Endothelial cell (in vitro differentiated cells): Measurements from ENCODE around the gene FITM2. TPM values are rescaled to one million over a fixed set of nuclear protein-coding genes. Genes with fewer than 3 reads are reported as not detected.

Experiments used
- DNase-seq: peaks from one replicate; pipeline ENCODE4 v3.0.0; 2021; ENCODE audit warnings: low spot score
- H3K27ac Mint-ChIP-seq: one replicate; pipeline ENCODE4 v1.8.0; 2021; ENCODE audit warnings: mixed read lengths, inconsistent platforms; ENCODE audit not compliant: unreplicated experiment
- H3K27me3 Mint-ChIP-seq: one replicate; pipeline ENCODE4 v1.8.0; 2021; ENCODE audit warnings: mild to moderate bottlenecking, moderate library complexity, mixed read lengths, inconsistent platforms; ENCODE audit not compliant: unreplicated experiment
- H3K36me3 Mint-ChIP-seq: one replicate; pipeline ENCODE4 v1.8.0; 2021; ENCODE audit warnings: mild to moderate bottlenecking, low read depth, mixed read lengths, inconsistent platforms; ENCODE audit not compliant: unreplicated experiment
- H3K4me1 Mint-ChIP-seq: one replicate; pipeline ENCODE4 v1.8.0; 2021; ENCODE audit warnings: mild to moderate bottlenecking, mixed read lengths, inconsistent platforms; ENCODE audit not compliant: unreplicated experiment
- H3K4me3 Mint-ChIP-seq: one replicate; pipeline ENCODE4 v1.8.0; 2021; ENCODE audit warnings: mild to moderate bottlenecking, mixed read lengths, inconsistent platforms; ENCODE audit not compliant: unreplicated experiment
- H3K9me3 Mint-ChIP-seq: one replicate; pipeline ENCODE4 v1.8.0; 2021; ENCODE audit warnings: mixed read lengths, inconsistent platforms; ENCODE audit not compliant: unreplicated experiment
- total RNA-seq: library from RNA; stranded (reverse); fragmentation: NEBNext Ultra II Directional; extraction: Animal tissue kit (Norgen Biotek cat#: 25700); gene quantifications from one replicate; pipeline ENCODE4 v1.2.1, GENCODE V29; 2021; ENCODE audit not compliant: unreplicated experiment
- TF ChIP-seq, protein P1 (sequence below): fragments of 200-600 bp; sonication (generic); IDR thresholded peaks from one replicate; pipeline ENCODE4 v1.5.0; 2021; ENCODE audit warnings: antibody characterized with exemption; ENCODE audit not compliant: unreplicated experiment

FITM2 gene
- total RNA-seq, 1 donor from 2014 or later = 2.8 TPM

- DNase-seq = no peak
- TF ChIP-seq, protein P1, sequence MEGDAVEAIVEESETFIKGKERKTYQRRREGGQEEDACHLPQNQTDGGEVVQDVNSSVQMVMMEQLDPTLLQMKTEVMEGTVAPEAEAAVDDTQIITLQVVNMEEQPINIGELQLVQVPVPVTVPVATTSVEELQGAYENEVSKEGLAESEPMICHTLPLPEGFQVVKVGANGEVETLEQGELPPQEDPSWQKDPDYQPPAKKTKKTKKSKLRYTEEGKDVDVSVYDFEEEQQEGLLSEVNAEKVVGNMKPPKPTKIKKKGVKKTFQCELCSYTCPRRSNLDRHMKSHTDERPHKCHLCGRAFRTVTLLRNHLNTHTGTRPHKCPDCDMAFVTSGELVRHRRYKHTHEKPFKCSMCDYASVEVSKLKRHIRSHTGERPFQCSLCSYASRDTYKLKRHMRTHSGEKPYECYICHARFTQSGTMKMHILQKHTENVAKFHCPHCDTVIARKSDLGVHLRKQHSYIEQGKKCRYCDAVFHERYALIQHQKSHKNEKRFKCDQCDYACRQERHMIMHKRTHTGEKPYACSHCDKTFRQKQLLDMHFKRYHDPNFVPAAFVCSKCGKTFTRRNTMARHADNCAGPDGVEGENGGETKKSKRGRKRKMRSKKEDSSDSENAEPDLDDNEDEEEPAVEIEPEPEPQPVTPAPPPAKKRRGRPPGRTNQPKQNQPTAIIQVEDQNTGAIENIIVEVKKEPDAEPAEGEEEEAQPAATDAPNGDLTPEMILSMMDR = no peak
- Mint-ChIP-seq H3K36me3 (no peaks in the 10 kb centered on the region), H3K27ac (no peak overlapping the region), H3K4me1 (no peaks in the 10 kb centered on the region), H3K27me3 (no peaks in the 10 kb centered on the region), H3K4me3 (no peak overlapping the region), H3K9me3 (no peaks in the 10 kb centered on the region)
Observed at GRCh38 chr20:44343162-44343675, 32.2 kb upstream of the FITM2 start.

DNA sequence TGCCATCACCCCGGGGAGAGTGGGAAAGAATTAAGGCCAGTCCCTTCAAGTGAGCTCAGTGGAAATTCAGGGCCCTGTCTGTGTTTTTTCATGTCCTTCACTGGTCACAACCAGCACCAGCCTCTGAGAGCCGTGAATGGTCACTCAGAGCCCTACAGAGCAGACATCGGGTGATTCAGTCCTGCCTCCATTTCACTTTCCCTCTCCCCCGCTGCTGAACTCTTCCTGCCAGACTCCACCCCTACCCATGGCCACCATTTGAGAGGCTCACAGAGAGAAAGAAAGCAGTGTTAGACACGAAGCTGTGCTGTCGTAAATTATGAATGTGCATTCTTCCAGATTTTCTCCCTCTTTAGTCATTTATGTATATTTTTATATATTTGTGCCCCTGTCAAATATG lies 31.2 kb upstream of the FITM2 start:
- no peak for DNase-seq
- no peaks in the 10 kb centered on the region for H3K4me1 Mint-ChIP-seq
- H3K27me3 Mint-ChIP-seq = no peaks in the 10 kb centered on the region
- no peak overlapping the region for H3K27ac Mint-ChIP-seq
- TF ChIP-seq, protein P1 = no peak
- no peaks in the 10 kb centered on the region for H3K9me3 Mint-ChIP-seq
- no peaks in the 10 kb centered on the region for H3K36me3 Mint-ChIP-seq
- no peak overlapping the region for H3K4me3 Mint-ChIP-seq

GRCh38 chr20:44336725-44337380 lies 25.9 kb upstream of the FITM2 start, which contains the start of gene R3HDML:
Gene R3HDML, plus strand, starts transcription at chr20:44337043. Its CDS starts 115 bp downstream, at chr20:44337158.
- no peaks in the 10 kb centered on the region for H3K9me3 Mint-ChIP-seq
- DNase-seq = no peak
- H3K4me3 Mint-ChIP-seq = no peak within 1 kb of the TSS
- no peak within 1 kb of the TSS for H3K27ac Mint-ChIP-seq
- no peaks in the 10 kb centered on the region for H3K4me1 Mint-ChIP-seq
- no peaks in the 10 kb centered on the region for H3K36me3 Mint-ChIP-seq
- peaks cover 3% of the 10 kb centered on the region for H3K27me3 Mint-ChIP-seq
- TF ChIP-seq, protein P1 = no peak

DNA sequence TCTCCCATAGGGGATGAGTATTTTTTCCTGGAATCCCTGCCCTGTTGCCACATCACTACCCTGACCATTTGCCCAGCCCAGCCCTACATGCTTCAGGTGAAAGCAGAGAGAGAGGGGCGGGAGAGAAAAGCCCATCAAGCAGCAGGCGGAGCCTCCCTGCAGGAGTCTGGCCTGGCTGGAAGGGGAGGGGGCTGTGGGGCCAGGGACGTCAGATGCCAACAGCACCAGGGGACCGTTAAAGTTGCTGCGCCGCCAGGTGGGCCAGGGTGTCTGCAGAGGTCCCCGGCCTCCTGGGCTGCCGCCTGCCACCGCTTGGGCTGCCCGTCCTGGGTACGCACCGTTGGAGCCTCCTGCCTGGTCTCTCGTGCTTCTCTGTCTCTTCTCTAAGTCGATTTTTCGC lies 25.1 kb upstream of the FITM2 start:
- H3K36me3 Mint-ChIP-seq = no peaks in the 10 kb centered on the region
- no peak for DNase-seq

GRCh38 chr20:44335675-44336074 lies 24.7 kb upstream of the FITM2 start:
- no peak overlapping the region for H3K27ac Mint-ChIP-seq
- H3K36me3 Mint-ChIP-seq = no peaks in the 10 kb centered on the region
- DNase-seq = no peak
- no peak overlapping the region for H3K4me3 Mint-ChIP-seq
- TF ChIP-seq, protein P1 = no peak
- H3K4me1 Mint-ChIP-seq = no peaks in the 10 kb centered on the region
- peaks cover 3% of the 10 kb centered on the region for H3K27me3 Mint-ChIP-seq
- no peaks in the 10 kb centered on the region for H3K9me3 Mint-ChIP-seq

More for the DNA sequence above, 25.1 kb upstream of the FITM2 start:
- Mint-ChIP-seq H3K4me1 (no peaks in the 10 kb centered on the region), H3K27me3 (peaks cover 3% of the 10 kb centered on the region), H3K9me3 (no peaks in the 10 kb centered on the region), H3K4me3 (no peak overlapping the region), H3K27ac (no peak overlapping the region)
- TF ChIP-seq, protein P1 = no peak
